Ovary (tissue), 9 donors: Measurements from ENCODE around the gene GRID1. TPM values are rescaled to one million over a fixed set of nuclear protein-coding genes. Genes with fewer than 3 reads are reported as not detected.

ENCODE experiments used
- DNase-seq, 5 donors: peaks; one replicate each; pipeline ENCODE4 v3.0.0-alpha.2; 2019 to 2020
- H3K27ac ChIP-seq, 2 donors: fragments of 200-600 bp; one replicate each; pipeline versions ENCODE4 v1.5.1 to v1.8.0; 2019 to 2022
- H3K27me3 ChIP-seq: fragments of 200-600 bp; one replicate; pipeline ENCODE4 v1.8.0; 2022
- H3K36me3 ChIP-seq: fragments of 200-600 bp; sonication (generic); one replicate; pipeline ENCODE4 v1.5.1; 2019
- H3K4me1 ChIP-seq: one replicate; pipeline ENCODE4 v1.8.1; 2013; ENCODE audit warnings: mild to moderate bottlenecking, moderate library complexity; ENCODE audit not compliant: insufficient read depth
- H3K4me3 ChIP-seq: fragments of 200-600 bp; sonication (generic); one replicate; pipeline ENCODE4 v1.5.1; 2017
- H3K9me3 ChIP-seq, 2 donors: fragments of 200-600 bp in 1 of 2; sonication (generic) in 1 of 2; one replicate each; pipeline versions ENCODE4 v1.5.1 to v1.8.1; 2013 to 2019; ENCODE audit warnings: mild to moderate bottlenecking in 1 of 2, moderate library complexity in 1 of 2
- CTCF ChIP-seq, 3 donors: fragments of 450-650 bp in 2 of 3; fragments of 200-600 bp in 1 of 3; IDR thresholded peaks; one replicate each; pipeline versions ENCODE4 v1.5.1 to v1.8.0; 2016 to 2022; ENCODE audit warnings: antibody characterized with exemption in 3 of 3, mild to moderate bottlenecking in 1 of 3
- EP300 ChIP-seq: sonication (generic); formaldehyde crosslinking; IDR thresholded peaks from one replicate; pipeline ENCODE4 v1.6.1; 2017; ENCODE audit warnings: antibody characterized with exemption
- POLR2A ChIP-seq: fragments of 450-650 bp; IDR thresholded peaks from one replicate; pipeline ENCODE4 v1.6.1; 2017; ENCODE audit warnings: antibody characterized with exemption, mild to moderate bottlenecking, moderate library complexity
- WGBS, 3 donors: extraction: QIAGEN DNeasy Blood & Tissue Kit in 1 of 3; methylation state at CpG; one replicate each; pipeline versions ENCODE4 v1.1.5 to v1.1.7; 2013 to 2017; 5-methylcytosine and 5-hydroxymethylcytosine counted together
- intact Hi-C, 4 donors: fragments of 100-400 bp; cut with DNase I; formaldehyde crosslinking; loops; one replicate each; pipeline versions ENCODE4 v1.11.0 to v1.15.1; 2022 to 2023
- polyA plus RNA-seq, 2 donors: library from polyadenylated mRNA; stranded (reverse); fragments of 200-250 nt in 1 of 2; fragments of 350-450 nt in 1 of 2; fragmentation: Illumina TruSeq in 1 of 2; extraction: RNeasy Lipid Tissue Mini Kit (QIAGEN cat#74804) in 1 of 2; gene quantifications; one replicate each; pipeline ENCODE4 v1.2.3, GENCODE V29; 2013 to 2014
- total RNA-seq, 7 donors: library from RNA; depleted of rRNA in 2 of 7; stranded (reverse); fragments of >200 nt in 2 of 7; fragmentation: NEBNext Ultra II Directional in 3 of 7; extraction: Animal tissue kit (Norgen Biotek cat#: 25700) in 3 of 7; gene quantifications; one replicate each; pipeline versions ENCODE4 v1.1.0 to v1.2.4, GENCODE V29; 2016 to 2023
- donor health status: DM: no; HTN: no; CAD: no; lungs with moderate emphysema.
- donor health status: DM: no; HTN: no; CAD: no.
- donor health status: Bipolar disorder and iron deficiency.
- donor health status: DM: yes; HTN: yes; CAD: no.
- donor health status: DM: no; HTN: no; CAD: no.
- donor health status: DM: yes; HTN: yes; CAD: no.

The GRID1 gene
- total and polyA plus RNA-seq, 9 donors = 0.57 to 6.2 (median 1.8) TPM

- intact Hi-C loops = no loop called here
- no peak overlapping the region for H3K27ac ChIP-seq
- H3K4me1 ChIP-seq = no peaks in the 10 kb centered on the region
- no peak for TF ChIP-seq POLR2A
- no peak for TF ChIP-seq EP300
- WGBS, 3 donors = 10 to 16% (median 13%) methylated on average over 26 to 29 of the region's 29 CpGs
- H3K4me3 ChIP-seq = no peak overlapping the region
- H3K36me3 ChIP-seq = no peaks in the 10 kb centered on the region
- DNase-seq = no peak
- no peaks in the 10 kb centered on the region for H3K9me3 ChIP-seq
- no peaks in the 10 kb centered on the region for H3K27me3 ChIP-seq
Observed at GRCh38 chr10:86262688-86263181, 103.9 kb downstream of the GRID1 start.

- no peak overlapping the region for H3K27ac ChIP-seq
- no peak for DNase-seq
- H3K27me3 ChIP-seq = no peaks in the 10 kb centered on the region
- WGBS, 3 donors = 53 to 65% (median 64%) methylated on average over 13 to 14 of the region's 14 CpGs
- no peaks in the 10 kb centered on the region for H3K9me3 ChIP-seq
- H3K36me3 ChIP-seq = no peaks in the 10 kb centered on the region
- TF ChIP-seq CTCF (IDR thresholded peaks at IDR 0.05) (no peak), POLR2A (no peak), EP300 (no peak)
- no peak overlapping the region for H3K4me3 ChIP-seq
- H3K4me1 ChIP-seq = no peaks in the 10 kb centered on the region
- intact Hi-C loops = no loop called here
Observed at GRCh38 chr10:86261941-86262687, 104.5 kb downstream of the GRID1 start.

GRCh38 chr10:86261470-86261869, 105.1 kb downstream of the GRID1 start:
- DNase-seq = no peak
- TF ChIP-seq EP300 = no peak

GRCh38 chr10:86260564-86260963, 106.0 kb downstream of the GRID1 start:
- Histone ChIP-seq H3K9me3 (no peaks in the 10 kb centered on the region), H3K27me3 (no peaks in the 10 kb centered on the region), H3K4me3 (no peak overlapping the region), H3K36me3 (no peaks in the 10 kb centered on the region), H3K27ac (no peak overlapping the region), H3K4me1 (no peaks in the 10 kb centered on the region)
- TF ChIP-seq CTCF (IDR thresholded peaks at IDR 0.05) (no peak), POLR2A (no peak), EP300 (no peak)
- no peak for DNase-seq
- intact Hi-C loops = no loop called here
- WGBS, 3 donors = 35 to 63% (median 54%) methylated on average over 6 of the region's 6 CpGs

More at GRCh38 chr10:86261470-86261869, 105.1 kb downstream of the GRID1 start:
- Histone ChIP-seq H3K9me3 (no peaks in the 10 kb centered on the region), H3K36me3 (no peaks in the 10 kb centered on the region), H3K27ac (no peak overlapping the region), H3K4me1 (no peaks in the 10 kb centered on the region), H3K4me3 (no peak overlapping the region), H3K27me3 (no peaks in the 10 kb centered on the region)
- 75 to 78% (median 77%) methylated on average over 5 of the region's 5 CpGs for WGBS, 3 donors
- intact Hi-C loops = no loop called here

GRCh38 chr10:86259901-86260562, 106.6 kb downstream of the GRID1 start:
- 79 to 91% (median 82%) methylated on average over 4 of the region's 4 CpGs for WGBS, 3 donors
- no peaks in the 10 kb centered on the region for H3K27me3 ChIP-seq
- no peaks in the 10 kb centered on the region for H3K9me3 ChIP-seq
- no peak overlapping the region for H3K27ac ChIP-seq
- DNase-seq = no peak
- no peaks in the 10 kb centered on the region for H3K4me1 ChIP-seq
- no peak for TF ChIP-seq CTCF (IDR thresholded peaks at IDR 0.05)
- no peak overlapping the region for H3K4me3 ChIP-seq
- no peaks in the 10 kb centered on the region for H3K36me3 ChIP-seq
- intact Hi-C loops = no loop called here
